ENCODE data around the gene EXOC4. TPM values are rescaled to one million over a fixed set of nuclear protein-coding genes. Genes with fewer than 3 reads are reported as not detected.

EXOC4 gene
- total RNA-seq, 2 donors from 2014 or later: 48.9 to 102 TPM

- 70% methylated on average over 3 of the region's 3 CpGs for WGBS
- intact Hi-C loops (cut with DNase I): no loop called here
- Histone ChIP-seq H3K4me1 (replicated peaks) (no peaks in the 10 kb centered on the region), H3K4me3 (no peak overlapping the region), H3K27me3 (replicated peaks; ENCODE audit: insufficient read depth) (no peaks in the 10 kb centered on the region), H3K9me3 (no peaks in the 10 kb centered on the region), H3K27ac (no peak overlapping the region), H3K36me3 (no peaks in the 10 kb centered on the region)
- no peak for DNase-seq (ENCODE audit: low spot score)
- TF ChIP-seq CTCF (IDR thresholded peaks at IDR 0.05): no peak
- no peak for TF ChIP-seq POLR2AphosphoS5 (IDR thresholded peaks at IDR 0.05)
- TF ChIP-seq POLR2A (IDR thresholded peaks at IDR 0.05): no peak
Observed at GRCh38 chr7:133815611-133816210, 562.8 kb downstream of the EXOC4 start.

GRCh38 chr7:133819695-133820094, 566.8 kb downstream of the EXOC4 start:
- Histone ChIP-seq H3K36me3 (no peaks in the 10 kb centered on the region), H3K4me3 (no peak overlapping the region), H3K9me3 (no peaks in the 10 kb centered on the region), H3K4me1 (replicated peaks) (no peaks in the 10 kb centered on the region), H3K27me3 (replicated peaks; ENCODE audit: insufficient read depth) (no peaks in the 10 kb centered on the region), H3K27ac (no peak overlapping the region)
- no peak for DNase-seq (ENCODE audit: low spot score)
- 97% methylated on average over 3 of the region's 3 CpGs for WGBS
- intact Hi-C loops (cut with DNase I): no loop called here
- TF ChIP-seq CTCF (IDR thresholded peaks at IDR 0.05) (no peak), POLR2A (IDR thresholded peaks at IDR 0.05) (no peak), POLR2AphosphoS5 (IDR thresholded peaks at IDR 0.05) (no peak)

- H3K27ac ChIP-seq: no peak overlapping the region
- no peaks in the 10 kb centered on the region for H3K4me1 ChIP-seq (replicated peaks)
- no peaks in the 10 kb centered on the region for H3K9me3 ChIP-seq
- H3K36me3 ChIP-seq: no peaks in the 10 kb centered on the region
- DNase-seq (ENCODE audit: low spot score): no peak
- no peak overlapping the region for H3K4me3 ChIP-seq
- 82% methylated on average over 4 of the region's 4 CpGs for WGBS
- TF ChIP-seq CTCF (IDR thresholded peaks at IDR 0.05) (no peak), POLR2A (IDR thresholded peaks at IDR 0.05) (no peak), POLR2AphosphoS5 (IDR thresholded peaks at IDR 0.05) (no peak)
- H3K27me3 ChIP-seq (replicated peaks; ENCODE audit: insufficient read depth): no peaks in the 10 kb centered on the region
- intact Hi-C loops (cut with DNase I): no loop called here
Observed at GRCh38 chr7:133820584-133820983, 567.7 kb downstream of the EXOC4 start.

- no peaks in the 10 kb centered on the region for H3K9me3 ChIP-seq
- H3K36me3 ChIP-seq: no peaks in the 10 kb centered on the region
- no peak for DNase-seq (ENCODE audit: low spot score)
- no peak overlapping the region for H3K4me3 ChIP-seq
- intact Hi-C loops (cut with DNase I): no loop called here
- 94% methylated on average over 2 of the region's 2 CpGs for WGBS
- no peaks in the 10 kb centered on the region for H3K4me1 ChIP-seq (replicated peaks)
- H3K27me3 ChIP-seq (replicated peaks; ENCODE audit: insufficient read depth): no peaks in the 10 kb centered on the region
- TF ChIP-seq POLR2AphosphoS5 (IDR thresholded peaks at IDR 0.05): no peak
- TF ChIP-seq POLR2A (IDR thresholded peaks at IDR 0.05): no peak
- no peak for TF ChIP-seq CTCF (IDR thresholded peaks at IDR 0.05)
- no peak overlapping the region for H3K27ac ChIP-seq
Observed at GRCh38 chr7:133821171-133821570, 568.3 kb downstream of the EXOC4 start.

- no peaks in the 10 kb centered on the region for H3K36me3 ChIP-seq
Observed at GRCh38 chr7:133822001-133822641, 569.2 kb downstream of the EXOC4 start.

More at GRCh38 chr7:133822001-133822641, 569.2 kb downstream of the EXOC4 start:
- no peaks in the 10 kb centered on the region for H3K27me3 ChIP-seq (replicated peaks; ENCODE audit: insufficient read depth)
- H3K27ac ChIP-seq: no peak overlapping the region
- 86% methylated on average over 3 of the region's 3 CpGs for WGBS
- intact Hi-C loops (cut with DNase I): no loop called here
- no peak overlapping the region for H3K4me3 ChIP-seq
- DNase-seq (ENCODE audit: low spot score): no peak
- H3K4me1 ChIP-seq (replicated peaks): no peaks in the 10 kb centered on the region
- H3K9me3 ChIP-seq: no peaks in the 10 kb centered on the region
- TF ChIP-seq POLR2A (IDR thresholded peaks at IDR 0.05) (no peak), POLR2AphosphoS5 (IDR thresholded peaks at IDR 0.05) (no peak), CTCF (IDR thresholded peaks at IDR 0.05) (no peak)
